ENCODE measurements around the gene CHN2.

Gene CHN2

GRCh38 chr7:29340696-29341095 lies 146.1 kb downstream of the CHN2 start:
- no peak for DNase-seq

DNA sequence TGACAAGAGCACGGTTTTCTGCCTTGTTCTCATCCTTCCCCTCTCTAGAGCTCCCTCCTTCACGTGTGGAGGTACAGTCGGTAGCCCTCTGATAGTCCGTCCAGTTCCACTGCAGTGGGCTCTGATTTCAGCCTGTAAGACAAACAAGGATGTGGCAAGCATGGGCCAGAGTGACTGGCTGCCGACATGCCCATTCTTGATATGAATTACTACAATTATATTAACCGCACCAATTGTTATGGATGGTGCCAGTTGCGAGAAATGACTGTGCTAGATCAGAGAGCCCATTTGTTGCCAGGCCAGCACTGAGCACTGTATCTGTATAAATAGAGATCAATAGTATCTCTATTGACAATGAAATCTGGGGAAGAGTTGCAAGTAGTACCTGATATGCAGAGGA lies 146.6 kb downstream of the CHN2 start:
- no peak for DNase-seq

DNA sequence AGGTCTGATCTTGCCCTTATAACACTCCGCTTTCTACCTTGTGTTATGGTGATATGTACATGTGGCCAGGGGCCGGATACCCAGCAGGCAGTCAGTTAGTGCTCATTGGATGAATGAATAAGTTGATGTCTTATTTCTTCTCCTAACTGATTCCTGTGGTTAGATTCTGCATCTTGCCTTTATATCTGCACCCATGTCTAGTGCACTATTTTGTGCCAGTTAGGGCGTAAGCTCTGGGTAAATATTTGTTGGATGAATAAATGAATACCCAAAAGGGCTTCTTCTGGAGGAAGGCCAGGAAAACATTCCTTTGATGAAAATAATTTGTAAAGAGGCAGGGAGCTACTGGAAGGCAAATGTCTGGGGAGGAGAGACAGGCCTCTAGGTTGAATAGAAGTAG lies 148.2 kb downstream of the CHN2 start:
- DNase-seq = no peak

DNA sequence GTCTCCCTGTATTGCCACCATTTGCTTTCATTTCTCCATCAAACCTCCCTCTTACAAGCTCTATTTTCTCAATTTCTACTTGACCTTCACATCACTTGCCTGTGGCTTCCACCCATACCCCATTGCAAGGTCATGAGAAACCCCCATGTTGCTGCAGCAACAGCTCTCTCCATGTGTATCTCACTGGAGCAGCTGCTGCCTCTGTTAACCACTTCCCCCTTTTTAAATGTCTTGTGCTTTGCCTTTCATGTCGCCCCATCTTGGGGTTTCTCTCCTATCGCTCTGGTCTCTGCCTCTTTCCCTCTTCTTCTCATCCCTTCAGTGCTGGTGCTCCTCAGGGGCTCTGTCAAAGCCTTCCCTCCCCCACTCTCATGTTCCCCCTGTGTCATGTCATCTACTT lies 148.8 kb downstream of the CHN2 start:
- no peak for DNase-seq

DNA sequence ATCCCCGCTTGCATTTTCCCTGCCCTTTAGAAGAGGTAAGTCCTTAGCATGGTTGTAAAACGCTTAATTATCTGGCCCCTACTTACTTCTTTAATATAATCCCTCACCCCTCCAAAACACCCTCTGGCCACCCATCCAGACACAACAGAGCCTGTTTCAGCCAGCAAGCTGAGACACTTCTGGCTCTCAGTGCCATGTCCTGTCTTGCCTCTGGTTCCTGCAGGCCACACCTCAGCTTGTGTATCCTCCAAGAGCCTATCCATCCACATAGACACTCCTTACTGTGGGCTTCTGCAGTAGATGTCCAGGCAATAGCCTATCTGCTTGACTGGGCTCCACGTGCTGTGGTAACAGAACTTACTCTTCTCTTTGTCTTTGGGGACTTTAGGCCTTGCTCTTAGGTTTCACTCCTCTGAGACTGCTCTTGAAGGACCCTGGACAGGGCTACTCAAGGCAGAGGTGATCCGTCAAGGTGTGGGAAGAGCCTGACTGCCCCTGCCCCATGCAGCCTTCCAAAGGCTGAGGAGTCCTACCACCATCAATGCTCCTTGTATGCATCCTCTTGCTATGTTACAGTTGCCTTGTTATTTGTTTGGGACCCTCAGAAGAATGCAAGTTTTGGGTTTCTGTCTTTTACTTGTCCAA lies 149.9 kb downstream of the CHN2 start:
- DNase-seq = no peak

DNA sequence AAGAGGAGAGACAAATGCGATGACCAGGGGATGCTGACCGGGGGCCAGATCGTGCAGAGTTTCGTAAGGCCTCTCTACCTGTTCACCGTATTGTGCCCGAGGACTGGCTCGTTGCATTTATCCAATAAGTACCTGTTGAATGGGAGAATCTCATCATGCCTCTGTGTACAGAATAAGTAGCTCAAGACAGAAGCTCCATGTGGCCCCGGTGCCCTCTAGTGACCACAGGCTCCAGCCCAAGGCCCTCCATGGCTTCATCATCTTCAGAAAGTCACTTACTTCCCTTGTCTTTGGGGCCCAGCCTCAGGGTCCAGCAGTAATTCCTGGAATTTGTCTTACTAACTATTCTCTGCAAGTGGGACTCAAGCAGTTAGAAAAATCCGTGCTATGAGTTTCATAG lies 151.0 kb downstream of the CHN2 start:
- no peak for DNase-seq

DNA sequence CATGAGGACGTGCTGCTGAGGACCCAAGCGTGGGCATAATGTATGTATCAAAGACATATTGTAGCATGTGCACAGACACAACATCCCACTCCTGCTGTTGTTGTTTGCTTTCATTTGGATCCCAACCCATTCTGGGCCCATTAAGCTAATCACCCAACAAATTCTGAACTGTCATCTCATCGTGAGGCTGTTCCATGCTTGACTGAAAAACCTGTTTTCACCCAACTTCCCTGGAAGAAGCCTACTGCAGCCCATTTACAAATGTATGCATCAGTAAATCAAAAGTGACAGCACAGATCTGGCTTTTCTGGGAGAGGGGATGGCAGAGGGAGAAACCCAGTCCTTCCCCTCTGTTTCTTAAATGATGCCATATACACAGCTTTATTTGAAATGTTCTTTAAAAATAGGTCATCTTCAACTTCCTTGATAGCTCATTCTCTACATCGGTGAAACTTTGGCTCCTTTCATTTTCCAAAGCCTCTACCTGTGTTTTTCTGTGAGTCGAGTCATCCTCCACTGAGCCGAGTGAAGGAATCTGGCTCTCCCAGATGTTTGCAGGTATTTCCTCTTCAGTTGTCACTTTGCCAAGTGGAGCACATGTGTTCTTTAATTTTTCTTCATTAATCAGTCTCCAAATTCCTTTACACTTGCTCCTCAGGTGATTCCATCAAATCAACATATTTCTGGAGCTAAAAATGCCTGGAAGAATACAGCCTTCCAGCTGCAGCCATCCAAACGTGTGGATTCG lies 151.8 kb downstream of the CHN2 start:
- no peak for DNase-seq

DNA sequence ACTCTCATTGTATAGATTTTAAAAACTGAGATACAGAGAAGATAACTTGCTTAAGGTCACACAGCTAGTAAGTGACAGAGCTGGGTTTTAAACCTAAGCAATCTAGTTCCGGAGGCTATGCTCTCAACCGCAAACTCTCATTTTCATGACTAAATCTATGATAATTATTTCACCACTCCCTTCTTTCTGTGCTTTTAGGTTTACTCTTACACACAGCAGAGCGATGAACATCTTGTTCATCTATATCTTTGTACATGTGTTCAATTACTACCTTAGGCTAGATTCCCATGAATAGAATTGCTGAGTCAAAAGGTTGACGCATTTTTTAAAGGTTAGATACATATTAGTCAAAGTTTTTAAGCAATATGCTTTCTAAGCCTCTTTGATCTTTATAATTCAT lies 154.8 kb downstream of the CHN2 start:
- no peak for DNase-seq

DNA sequence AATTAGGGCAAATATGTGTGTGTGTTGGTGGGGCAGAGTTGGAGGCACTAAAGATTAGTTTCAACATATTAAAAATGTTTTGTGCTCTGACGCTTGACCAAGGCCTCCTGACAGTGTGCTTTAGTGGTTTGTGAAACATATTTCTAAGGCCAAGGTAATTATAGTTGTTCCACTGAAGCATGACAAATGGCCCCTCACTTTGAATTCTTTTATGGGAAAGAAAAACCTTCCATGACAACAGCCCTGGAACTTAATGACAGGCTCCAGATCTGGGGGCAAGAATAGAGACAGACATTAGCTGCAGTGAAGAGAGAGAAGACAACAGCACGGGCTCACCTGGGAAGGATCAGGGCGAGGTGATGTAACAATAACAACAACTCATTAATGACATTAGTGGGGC lies 155.8 kb downstream of the CHN2 start:
- no peak for DNase-seq

- DNase-seq = no peak
These were observed 157.5 kb downstream of the CHN2 start for GRCh38 chr7:29352041-29352440.

DNA sequence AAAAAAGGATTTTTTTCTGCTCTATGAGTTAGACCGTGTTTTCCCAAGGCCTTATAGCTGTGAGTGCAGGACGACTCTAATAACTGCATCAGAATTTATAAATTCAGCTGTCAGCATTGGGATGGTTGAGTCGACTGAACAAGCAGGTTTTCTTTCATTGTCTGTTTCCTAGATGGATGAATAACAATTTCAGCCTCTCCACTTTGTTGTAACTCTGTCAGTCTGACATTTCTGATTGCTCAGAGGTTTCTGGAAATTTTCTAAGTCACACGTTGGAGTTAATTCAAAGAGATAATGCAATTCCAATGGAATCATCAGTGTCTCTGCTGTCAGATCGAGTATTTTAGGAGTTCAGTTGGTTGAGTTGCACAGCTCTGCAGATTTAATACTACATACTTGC lies 159.2 kb downstream of the CHN2 start:
- no peak for DNase-seq

DNA sequence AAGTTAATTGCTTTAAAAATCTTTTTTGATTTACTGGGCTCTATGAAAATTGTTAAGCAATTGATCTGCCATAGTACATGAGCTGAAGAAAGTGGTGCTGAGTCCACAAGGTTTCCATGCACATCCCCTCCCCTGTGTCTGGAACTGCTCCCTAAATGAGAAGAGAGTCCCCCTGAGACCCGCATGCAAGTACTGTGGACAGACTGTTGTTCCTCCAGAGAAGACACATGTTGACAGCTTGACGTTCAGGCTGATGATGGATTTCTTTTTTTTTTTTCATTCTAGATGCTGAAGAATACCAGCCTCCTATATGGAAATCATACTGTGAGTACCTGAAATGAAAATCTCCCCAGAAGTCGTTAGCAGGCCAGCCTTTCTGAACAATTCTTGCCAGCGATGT lies 159.8 kb downstream of the CHN2 start:
- no peak for DNase-seq

DNA sequence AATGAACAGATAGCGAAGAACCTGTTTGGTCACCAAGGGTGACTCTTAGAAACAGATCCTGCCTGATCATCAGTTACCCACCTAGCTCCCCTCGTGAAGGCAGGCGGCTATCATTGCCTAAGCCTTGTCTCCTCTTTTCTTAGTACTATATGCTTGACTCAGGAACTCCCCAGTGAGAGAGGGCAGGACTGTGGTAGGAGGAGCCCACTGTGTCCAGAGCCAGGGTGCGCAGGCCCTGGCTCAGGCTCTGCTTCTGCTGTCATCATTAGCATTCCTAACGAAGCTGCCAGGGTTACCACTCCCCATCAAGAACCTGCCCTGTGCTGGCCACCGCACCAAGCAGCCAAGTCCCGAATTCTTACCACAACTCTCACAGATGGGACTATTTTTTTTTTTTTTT lies 160.8 kb downstream of the CHN2 start:
- no peak for DNase-seq

DNA sequence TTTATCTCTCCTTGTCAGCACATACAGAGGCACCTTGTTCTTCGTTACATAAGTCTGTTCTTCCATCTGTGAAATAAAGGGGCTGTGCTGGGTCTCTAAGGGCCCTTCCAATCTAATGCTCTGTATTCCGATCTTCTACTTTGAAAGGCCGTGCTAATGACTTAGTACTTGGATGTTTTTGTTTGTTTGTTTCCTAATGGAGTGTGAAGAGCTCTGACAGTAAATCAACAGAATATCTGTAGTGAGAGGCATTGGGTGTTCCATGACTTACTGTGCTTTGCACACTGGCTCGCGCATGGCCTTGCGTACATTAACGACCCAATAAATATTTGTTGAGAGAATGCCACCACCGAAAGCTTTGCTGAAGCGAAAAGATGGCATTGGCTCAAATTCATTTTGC lies 162.1 kb downstream of the CHN2 start:
- DNase-seq = no peak

- DNase-seq = no peak
These were observed 165.0 kb downstream of the CHN2 start for GRCh38 chr7:29359482-29360093.

- no peak for DNase-seq
These were observed 166.4 kb downstream of the CHN2 start for GRCh38 chr7:29360633-29361625.

DNA sequence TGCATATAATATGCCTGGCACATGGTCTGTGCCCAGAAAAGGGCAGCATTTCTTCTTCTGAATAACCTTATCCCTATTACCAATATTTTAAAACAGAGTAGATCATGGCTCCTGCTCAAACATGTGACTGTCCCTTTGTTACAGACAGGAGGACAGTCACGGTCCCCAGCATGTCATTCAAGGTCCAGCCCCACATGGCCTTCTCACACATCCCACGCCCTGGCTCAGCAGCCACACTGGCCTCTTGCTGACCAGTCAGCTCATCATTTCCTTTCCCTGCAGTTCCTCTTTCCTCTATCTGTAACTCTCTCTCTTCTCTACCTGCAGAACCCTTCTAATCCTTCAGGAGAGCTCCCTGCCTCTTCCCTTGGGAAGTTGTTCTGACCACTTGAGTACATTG lies 167.8 kb downstream of the CHN2 start:
- no peak for DNase-seq

GRCh38 chr7:29363636-29364425 lies 169.3 kb downstream of the CHN2 start:
- DNase-seq = no peak

GRCh38 chr7:29364661-29365060 lies 170.1 kb downstream of the CHN2 start:
- no peak for DNase-seq

DNA sequence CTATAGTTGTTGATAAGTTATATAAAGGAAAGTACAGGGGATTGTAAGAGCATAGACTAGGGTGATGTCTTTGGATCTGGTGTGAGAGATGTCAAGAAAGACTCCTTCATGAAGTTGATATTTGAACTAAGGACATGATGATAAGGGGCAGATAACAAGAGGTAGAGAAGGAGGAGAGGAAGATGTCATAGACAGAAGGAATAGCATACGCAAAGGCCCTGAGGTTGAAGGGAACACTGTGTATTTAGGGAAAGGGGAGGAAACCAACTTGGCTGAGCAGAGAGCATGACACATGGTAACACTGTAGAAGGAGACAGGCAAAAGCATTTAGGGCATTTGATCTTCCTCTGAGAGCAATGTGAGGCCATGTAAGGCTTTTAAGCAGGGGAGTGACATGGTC lies 170.8 kb downstream of the CHN2 start:
- no peak for DNase-seq

DNA sequence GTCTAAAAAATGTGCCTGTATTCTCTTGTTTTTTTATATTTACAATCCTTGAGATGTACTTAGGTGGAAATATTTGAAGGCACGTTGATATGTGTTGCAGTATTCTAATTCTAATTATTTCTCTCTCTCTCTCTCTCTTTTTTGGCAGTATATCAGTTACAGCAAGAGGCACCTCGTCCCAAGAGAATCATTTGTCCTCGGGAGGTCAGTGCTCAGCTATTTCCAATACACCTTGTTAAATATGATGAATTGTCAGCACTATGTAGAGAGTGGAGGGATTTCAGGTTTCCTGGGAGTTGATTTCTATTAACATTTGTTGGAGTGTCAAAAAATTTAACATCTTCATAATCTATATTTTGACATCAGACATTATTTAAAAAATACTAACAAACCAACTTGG lies 173.2 kb downstream of the CHN2 start:
- DNase-seq = no peak

- DNase-seq = no peak
These were observed 175.4 kb downstream of the CHN2 start for GRCh38 chr7:29369909-29370488.
